GM12875 (cell line): ENCODE results near the gene MDM2.
"Not testable (repeated sequence)": the region's sequence is repeated elsewhere in the genome, so short reads cannot be mapped to it uniquely, and the experiment has no call there.

Experiments used
- H3K4me3 ChIP-seq: one replicate; pipeline ENCODE4 v1.5.1; 2011; ENCODE audit warnings: low read depth, low read length, control low read depth
- TF ChIP-seq, protein P1 (sequence below): IDR thresholded peaks from 2 replicates; pipeline ENCODE4 v1.5.1; 2011; ENCODE audit warnings: low read depth, mild to moderate bottlenecking, control low read depth, inconsistent platforms, low read length, moderate library complexity, borderline replicate concordance; ENCODE audit not compliant: insufficient read depth

Gene MDM2

GRCh38 chr12:68861890-68862289 lies 53.9 kb downstream of the MDM2 start:
- no peak overlapping the region for H3K4me3 ChIP-seq
- TF ChIP-seq, protein P1, sequence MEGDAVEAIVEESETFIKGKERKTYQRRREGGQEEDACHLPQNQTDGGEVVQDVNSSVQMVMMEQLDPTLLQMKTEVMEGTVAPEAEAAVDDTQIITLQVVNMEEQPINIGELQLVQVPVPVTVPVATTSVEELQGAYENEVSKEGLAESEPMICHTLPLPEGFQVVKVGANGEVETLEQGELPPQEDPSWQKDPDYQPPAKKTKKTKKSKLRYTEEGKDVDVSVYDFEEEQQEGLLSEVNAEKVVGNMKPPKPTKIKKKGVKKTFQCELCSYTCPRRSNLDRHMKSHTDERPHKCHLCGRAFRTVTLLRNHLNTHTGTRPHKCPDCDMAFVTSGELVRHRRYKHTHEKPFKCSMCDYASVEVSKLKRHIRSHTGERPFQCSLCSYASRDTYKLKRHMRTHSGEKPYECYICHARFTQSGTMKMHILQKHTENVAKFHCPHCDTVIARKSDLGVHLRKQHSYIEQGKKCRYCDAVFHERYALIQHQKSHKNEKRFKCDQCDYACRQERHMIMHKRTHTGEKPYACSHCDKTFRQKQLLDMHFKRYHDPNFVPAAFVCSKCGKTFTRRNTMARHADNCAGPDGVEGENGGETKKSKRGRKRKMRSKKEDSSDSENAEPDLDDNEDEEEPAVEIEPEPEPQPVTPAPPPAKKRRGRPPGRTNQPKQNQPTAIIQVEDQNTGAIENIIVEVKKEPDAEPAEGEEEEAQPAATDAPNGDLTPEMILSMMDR, result no peak

DNA sequence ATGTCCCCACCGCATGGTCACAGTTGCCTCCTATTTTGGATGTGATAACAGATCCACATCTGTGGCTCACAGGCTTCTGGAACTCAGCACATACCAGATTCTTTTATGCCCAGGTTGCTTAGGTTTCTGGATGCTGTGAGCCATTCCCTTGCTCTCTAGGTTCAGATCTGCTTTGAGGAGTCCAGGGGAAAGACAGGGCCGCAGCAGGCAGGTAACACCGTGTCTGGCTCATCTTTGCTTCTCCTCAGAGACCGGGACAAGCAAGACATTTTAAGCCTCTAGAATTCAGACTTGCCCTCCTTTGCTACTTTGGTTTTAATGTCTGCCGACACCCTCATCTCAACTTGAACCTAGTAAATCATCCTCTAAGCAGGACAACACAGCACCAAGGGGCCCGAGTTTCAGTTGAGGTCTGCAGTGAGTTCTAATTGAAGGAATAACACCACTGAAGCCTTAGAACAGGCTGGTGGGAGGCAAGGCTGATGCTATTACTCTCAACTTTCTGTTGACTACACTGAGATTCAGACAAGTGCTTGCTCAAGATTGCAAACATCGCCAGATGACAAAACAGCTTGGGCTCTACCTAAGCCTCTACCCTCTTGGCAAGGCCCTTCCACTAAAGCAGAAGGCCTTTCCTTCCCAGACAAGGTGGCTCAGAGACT lies 55.3 kb downstream of the MDM2 start:
- TF ChIP-seq, protein P1, result no peak
- H3K4me3 ChIP-seq, result no peak overlapping the region

- not testable (repeated sequence) for H3K4me3 ChIP-seq
Observed at GRCh38 chr12:68863886-68864454, 56.0 kb downstream of the MDM2 start.

GRCh38 chr12:68864604-68865003 lies 56.6 kb downstream of the MDM2 start:
- TF ChIP-seq, protein P1, result no peak

DNA sequence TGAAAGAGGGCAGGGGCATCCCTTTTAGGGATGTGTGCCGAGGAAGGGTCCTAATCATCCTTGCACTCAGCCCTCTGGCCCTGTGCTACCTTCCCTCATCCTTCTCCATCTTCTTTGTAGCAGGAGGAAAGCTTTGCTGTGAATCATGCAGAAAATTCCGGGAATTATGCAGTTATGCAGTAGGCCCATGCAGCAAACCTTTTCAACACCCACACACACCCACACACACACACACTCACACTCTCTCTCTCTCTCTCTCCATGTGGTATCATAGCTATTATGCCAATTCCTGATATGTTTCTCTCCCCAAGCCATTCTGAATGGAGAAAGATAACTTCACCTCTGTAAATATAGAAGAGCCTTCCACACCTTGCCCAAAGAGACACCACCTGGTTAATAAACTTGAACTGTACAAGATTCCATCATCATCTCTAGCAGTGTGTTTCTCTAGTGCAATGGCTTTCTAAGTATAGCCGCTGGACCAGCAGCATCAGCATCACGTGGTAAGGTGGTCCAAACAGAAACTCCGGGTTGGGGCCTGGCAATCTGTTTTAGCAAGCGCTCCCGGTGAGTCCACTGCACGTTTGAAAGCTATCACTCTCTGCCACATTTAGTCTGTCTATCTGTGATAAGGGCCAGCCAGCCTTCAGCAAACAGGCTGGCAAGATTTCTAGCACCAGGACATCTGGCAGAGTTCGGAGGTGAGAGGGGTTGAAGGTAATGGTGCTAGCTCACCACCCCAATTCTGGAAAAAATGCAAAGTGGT lies 57.6 kb downstream of the MDM2 start:
- TF ChIP-seq, protein P1, result no peak
- no peak overlapping the region for H3K4me3 ChIP-seq

More at GRCh38 chr12:68864604-68865003, 56.6 kb downstream of the MDM2 start:
- no peak overlapping the region for H3K4me3 ChIP-seq

DNA sequence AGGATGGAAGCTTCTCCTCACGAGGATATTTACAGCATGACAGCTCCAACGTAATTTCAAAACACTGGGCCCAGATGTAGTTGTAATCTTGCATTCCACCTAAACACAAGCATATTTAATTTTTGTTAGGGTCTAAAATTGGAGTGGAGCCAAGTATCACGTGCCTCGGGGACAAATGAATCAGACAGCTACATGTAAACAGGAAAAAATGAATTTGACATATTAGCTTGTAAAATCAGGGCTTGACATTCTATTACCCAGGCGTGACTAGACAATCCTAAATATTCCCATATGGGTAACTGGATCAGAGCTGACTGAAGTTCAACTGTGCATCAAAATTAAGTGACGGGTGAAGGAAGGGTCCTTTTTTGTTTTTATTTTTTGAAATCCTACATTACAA lies 59.0 kb downstream of the MDM2 start:
- TF ChIP-seq, protein P1, result no peak
- H3K4me3 ChIP-seq, result no peak overlapping the region

- H3K4me3 ChIP-seq, result no peak overlapping the region
- TF ChIP-seq, protein P1, result no peak
Observed at GRCh38 chr12:68867606-68868005, 59.6 kb downstream of the MDM2 start.
